HTERT RPE-1 (cell line): ENCODE measurements around the gene SMC1B.
"Not testable (repeated sequence)": the region's sequence is repeated elsewhere in the genome, so short reads cannot be mapped to it uniquely, and the experiment has no call there.

Source experiments
- in situ Hi-C: fragments of 300-500 bp; cut with MboI; formaldehyde crosslinking; loops from 4 replicates; pipeline ENCODE4 v1.14.3; 2020; ENCODE audit warnings: low sequenced_read_pairs

The SMC1B gene

DNA sequence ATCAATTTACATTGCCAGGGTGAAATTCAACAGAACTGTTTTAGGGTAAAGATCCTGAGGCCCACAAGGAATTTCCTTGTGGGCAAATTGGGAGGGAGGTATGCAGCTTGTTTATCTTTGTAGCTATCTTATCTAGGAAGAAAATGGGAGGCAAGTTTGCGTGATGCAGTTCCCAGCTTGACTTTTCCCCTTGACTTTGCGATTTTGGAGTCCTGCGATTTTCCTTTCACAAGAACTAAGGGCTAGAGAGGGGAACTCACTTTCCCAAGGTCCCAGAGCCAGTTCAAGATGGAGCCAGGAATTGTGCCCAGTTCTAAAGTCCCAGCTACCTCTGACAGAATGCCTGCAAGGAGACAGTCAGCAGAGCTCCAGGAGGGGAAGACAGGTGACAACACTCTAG, 30.8 kb upstream of the SMC1B start:
- in situ Hi-C loops, result no loop called here

DNA sequence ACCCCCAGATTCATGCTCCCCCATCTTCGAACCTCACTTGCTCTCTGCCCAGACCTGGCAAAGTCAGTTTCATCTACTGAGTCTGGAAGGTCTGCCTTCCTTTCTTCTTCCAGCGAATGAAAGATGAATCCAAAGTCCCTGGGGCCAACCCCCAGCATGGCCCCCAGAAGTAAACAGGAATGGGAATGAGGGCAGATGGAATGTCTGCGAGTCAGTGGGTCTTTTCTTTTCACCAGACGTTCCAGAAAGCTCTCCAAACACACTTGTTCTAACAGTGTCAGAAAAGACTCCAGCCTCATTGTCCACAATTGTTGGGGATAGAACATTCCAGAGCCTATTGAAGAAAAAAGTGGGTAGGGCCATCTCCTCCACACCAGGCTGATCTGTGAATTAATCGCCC, 28.7 kb upstream of the SMC1B start:
- in situ Hi-C loops, result no loop called here

DNA sequence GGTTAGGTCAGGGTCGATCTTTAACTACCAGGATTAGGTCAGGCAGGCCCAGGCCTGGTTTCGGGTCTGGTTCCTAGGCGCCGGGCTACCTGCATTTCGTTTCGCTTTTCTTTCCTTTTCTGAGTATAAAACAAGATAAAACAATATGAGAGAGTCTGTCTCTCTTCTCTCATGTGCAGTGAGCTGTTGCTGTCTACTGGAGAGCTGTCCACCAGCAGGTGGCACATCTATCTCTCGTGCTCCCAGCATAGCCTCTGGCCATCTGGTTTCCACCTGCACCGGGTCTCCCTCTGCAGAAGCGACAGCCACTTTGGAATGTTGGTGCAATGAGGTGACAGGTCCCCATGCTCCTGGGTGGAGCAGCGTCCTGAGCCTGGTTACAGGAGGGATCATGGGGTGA, 27.7 kb upstream of the SMC1B start:
- in situ Hi-C loops, result no loop called here

DNA sequence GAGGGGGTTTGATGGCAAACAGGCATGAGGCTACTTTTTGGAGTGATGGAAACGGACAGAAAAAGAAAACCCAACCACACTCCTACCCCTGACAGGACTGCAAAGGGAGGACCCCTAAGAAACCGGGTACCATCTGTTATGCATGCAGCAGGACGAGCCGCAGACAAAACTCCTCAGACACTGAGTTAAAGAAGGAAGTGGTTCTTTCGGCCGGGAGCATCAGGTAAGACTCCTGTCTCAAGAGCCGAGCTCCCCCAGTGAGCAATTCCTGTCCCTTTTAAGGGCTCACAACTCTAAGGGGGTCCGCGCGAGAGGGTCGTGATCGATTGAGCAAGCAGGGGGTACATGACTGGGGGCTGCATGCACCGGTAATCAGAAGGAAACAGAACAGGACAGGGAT, 27.3 kb upstream of the SMC1B start:
- in situ Hi-C loops, result not testable (repeated sequence)

DNA sequence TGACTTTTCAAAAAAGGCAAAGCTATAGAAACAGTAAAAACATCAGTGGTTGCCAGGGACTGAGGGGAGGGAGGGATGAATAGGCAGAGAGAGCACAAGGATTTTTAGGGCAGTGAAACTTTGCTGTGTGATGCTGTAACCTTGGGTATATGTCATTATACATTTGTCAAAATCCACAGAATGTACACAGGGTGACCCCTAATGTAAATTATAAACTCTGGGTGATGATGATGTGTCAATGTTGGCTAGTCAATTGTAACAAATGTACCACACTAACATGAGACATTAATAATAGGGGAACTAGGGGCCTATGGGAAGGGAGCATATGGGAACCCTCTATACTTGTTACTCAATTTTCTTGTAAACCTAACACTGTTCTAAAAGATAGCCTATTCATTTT, 24.9 kb upstream of the SMC1B start:
- in situ Hi-C loops, result no loop called here

DNA sequence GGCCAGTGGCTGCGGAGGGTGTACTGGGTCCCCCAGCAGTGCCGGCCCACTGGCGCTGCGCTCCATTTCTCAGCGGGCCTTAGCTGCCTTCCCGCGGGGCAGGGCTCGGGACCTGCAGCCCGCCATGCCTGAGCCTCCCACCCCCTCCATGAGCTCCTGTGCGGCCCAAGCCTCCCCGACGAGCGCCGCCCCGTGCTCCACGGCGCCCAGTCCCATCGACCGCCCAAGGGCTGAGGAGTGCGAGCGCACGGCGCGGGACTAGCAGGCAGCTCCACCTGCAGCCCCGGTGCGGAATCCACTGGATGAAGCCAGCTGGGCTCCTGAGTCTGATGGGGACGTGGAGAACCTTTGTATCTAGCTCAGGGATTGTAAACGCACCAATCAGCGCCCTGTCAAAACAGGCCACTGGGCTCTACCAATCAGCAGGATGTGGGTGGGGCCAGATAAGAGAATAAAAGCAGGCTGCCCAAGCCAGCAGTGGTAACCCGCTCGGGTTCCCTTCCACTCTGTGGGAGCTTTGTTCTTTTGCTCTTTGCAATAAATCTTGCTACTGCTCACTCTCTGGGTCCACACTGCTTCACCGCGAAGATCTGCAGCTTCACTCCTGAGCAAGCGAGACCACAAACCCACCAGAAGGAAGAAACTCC, 23.6 kb upstream of the SMC1B start:
- in situ Hi-C loops, result not testable (repeated sequence)

DNA sequence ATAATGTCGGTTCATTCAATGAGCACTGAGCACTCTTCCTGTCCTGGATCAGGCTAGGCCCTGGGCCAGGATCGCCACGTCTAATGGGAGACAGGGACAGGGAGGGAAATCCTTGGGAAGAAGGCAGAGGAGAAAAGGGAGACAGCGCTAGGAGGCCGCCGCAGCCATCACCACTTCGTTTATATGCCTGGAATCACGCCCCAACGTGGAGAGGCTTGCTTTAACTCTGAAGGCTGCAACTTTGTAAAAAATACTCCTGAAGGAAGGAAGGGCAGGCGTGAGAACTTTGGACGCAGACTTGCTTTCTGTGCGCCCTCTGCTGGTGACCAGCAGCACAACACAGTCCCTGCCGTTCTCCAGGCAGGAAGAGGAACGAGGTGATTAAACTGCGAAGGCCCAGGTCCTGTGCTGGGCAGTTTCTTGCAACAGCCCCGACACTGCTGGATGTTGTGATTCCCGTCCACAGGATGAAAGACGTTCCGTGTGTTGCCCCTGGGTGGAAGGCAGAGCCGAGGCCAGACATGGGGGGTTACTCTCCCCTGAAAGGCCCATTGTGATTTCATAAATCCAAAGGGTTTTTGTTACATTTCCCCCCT, 22.2 kb upstream of the SMC1B start:
- in situ Hi-C loops, result no loop called here

DNA sequence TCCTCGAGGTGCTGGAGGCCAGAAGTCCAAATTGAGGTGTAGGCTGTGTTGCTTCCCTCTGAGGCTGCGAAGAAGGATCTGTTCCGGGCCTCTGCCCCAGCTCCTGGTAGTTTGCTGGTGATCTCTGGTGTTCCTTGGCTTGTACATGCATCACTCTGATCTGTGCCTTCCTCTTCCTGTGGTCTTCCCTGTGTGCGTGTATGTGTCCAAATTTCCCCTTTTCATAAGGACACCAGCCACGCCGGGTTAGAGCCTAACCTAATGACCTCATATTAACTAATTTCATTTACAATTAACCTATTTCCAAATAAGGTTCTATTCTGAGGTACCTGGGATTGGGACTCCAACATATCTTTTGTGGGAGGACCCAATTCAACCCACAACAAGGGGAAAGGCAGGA, 21.6 kb upstream of the SMC1B start:
- in situ Hi-C loops, result no loop called here

DNA sequence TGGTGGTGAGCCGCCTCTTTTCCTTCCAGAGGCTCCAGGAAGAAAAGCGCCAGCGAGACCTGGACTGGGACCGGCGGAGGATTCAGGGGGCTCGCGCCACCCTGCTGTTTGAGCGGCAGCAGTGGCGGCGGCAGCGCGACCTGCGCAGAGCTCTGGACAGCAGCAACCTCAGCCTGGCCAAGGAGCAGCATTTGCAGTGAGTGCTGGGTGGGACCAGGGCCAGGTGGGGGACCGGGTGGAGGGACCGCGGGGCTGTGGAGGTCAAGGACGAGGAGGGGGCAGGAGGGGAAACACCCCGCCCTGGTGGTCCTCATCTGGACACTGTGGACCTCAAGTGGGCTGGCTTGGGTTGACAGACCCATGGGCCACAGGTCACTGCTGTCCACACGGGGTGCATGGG, 17.5 kb upstream of the SMC1B start:
- in situ Hi-C loops, result no loop called here

DNA sequence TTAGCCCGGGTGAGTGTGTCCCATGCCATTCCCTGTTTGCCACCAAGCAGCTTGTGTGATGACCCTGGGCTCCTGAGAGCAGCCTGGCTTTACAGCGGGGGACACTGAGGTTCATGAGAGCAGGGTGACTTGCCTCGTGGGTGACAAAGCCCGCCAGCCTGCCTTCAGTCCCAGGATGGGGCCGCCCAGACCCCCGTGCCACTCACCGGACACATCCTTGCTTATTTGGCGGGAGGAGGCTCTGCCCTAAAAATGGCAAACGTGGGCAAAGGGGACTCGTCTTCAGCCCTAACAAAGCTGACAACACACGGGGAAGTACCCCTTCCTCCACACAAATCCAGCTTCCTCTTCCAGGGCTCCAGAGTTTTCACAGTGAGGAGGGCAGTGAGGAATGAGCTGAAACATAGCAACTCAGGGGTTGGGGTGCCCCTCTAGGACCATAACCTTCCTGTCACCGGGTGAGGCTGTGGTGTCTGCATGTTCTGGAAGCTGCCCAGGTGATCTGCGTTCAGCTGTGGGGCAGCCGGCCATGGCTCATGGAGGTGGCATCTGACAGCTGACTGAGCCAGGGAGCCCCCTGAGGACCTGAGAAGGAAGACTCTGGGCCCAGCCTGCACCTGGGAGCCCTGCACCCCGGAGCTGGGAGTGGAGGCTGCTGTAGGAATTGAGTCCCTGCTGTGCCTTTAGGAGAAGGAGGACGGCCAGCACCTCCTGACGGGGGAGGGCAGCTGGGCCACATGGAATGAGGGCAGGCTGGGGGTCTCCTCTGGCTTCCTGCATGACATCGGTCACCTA, 16.8 kb upstream of the SMC1B start:
- in situ Hi-C loops, result no loop called here

DNA sequence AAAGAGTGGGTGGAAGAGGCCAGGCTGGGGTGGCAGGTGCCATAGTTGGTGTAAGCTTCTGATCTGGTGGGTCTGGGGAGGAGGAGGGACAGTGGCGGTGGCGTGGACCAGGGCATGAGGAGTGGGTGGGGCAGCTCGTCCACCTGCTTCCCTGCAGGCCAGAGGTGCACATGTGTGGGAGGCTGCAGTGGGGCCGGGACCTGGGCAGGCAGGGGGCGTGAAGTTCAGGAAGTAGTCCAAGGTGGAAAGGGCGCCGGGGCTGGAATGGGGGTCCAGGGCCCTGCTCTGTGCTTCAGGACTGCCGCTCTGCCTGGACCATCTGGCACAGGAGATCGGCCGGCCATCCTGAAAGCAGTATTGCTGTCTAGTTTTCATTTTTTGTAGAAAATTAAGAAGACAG, 16.0 kb upstream of the SMC1B start:
- in situ Hi-C loops, result no loop called here

DNA sequence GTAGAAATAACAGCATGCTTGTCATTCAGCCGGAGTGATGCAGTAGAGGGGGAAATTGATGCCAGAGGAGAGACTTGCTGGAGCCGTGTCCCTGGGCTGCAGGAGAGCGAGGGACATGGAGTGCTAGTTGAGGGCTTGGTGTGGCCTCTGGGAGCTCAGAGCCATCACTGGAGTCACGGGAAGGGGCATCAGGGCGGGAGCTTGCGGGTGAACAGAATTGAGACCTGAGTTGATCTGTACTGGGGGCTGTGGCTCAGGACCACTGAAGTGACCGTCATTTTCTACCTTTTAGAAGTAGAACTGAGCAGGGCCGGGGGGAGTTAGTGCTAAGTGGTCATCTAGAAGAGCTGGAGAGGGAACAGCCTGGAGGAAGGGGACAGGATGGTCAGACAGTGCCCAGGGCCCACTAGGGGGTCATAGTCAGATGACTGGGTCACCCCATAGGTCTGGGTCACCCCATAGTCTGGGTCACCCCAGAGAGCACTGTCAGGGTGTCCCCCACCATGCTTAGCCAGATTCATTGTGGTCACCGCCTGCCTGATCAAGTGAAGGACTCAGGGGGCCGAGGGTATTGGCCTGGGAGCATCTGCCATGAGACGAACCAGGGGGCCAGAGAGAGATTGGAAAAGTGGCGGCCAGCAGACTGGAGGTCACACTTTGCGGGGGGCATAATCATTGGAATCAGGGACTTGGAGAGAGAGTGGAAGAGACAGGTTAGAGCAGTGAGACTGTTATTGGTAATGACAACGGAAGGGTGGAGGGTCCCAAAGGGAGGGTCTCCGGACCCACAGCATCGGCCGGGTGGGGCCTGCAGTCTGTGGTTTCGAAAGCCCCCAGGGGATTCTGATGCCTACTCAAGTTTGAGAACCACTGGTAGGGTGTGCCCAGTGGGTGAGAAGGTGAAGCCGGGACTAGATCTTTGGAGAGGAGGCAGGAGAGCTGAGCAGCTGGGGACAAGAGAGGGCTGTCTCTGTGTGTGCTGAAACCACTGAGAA, 15.3 kb upstream of the SMC1B start:
- in situ Hi-C loops, result no loop called here

DNA sequence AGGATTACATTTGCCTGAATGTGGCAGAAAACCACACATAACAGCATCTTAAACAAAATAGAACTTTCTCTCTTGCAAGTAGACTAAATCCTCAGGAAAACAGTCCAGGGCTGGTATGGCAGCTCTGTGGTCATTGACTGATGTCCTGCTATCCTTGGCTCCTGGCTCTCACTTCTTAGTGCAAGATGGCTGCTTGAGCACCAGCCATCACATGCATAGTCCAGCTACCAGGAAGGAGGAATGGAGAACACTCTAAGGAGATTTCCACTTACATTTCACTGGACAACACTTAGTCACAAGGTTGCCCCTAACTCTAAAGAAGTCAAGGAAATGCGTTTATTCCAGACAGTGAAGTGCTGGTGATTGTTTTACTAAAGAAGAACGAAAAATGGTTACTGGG, 13.7 kb upstream of the SMC1B start:
- in situ Hi-C loops, result no loop called here

DNA sequence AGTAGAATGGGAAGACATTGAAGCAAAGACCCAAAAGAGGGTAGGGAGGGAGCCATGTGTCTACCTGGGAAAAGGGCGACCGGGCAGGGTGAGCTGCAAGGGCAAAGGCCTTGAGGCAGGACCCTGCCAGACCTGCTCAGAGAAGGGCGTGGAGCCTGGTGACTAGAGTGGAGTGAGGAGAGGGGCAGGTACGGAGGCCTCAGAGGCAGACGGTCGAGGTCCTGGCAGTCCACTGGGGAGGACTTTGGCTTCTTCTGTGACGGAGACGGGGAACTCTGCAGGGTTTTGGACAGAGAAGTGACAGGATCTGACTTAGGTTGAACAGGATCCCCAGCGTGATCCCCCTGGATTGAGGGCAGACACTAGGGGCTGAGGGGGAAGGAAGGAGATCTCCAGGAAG, 13.0 kb upstream of the SMC1B start:
- in situ Hi-C loops, result no loop called here

DNA sequence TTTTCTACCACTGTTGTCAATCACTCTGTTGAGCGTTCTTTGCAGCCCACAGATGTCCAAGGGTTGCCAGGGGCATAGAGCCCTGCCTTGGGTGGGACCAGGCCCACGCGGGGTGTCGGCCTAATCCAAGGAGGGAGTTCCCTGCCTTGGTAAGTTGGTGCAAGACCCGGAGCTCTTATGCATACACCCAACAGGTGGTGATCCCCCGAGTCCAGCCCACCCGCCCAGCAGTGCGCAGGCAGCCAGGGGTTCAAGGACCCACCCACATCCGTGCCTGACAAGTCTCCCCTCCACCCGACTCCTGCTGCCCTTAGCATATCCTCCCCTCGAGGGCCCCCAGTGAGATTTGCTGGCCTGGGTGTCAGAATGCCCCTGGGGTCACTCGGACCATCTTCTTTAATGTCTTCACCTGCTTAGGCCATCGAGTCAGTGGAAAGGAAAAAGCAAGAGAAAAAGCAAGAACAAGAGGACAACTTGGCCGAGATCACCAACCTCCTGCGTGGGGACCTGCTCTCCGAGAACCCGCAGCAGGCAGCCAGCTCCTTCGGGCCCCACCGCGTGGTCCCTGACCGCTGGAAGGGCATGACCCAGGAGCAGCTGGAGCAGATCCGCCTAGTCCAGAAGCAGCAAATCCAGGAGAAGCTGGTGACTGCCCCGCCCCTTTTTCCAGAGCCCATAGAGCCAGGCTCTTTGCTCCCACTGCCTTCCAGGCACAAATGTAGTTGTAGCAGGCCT, 12.3 kb upstream of the SMC1B start:
- in situ Hi-C loops, result no loop called here

DNA sequence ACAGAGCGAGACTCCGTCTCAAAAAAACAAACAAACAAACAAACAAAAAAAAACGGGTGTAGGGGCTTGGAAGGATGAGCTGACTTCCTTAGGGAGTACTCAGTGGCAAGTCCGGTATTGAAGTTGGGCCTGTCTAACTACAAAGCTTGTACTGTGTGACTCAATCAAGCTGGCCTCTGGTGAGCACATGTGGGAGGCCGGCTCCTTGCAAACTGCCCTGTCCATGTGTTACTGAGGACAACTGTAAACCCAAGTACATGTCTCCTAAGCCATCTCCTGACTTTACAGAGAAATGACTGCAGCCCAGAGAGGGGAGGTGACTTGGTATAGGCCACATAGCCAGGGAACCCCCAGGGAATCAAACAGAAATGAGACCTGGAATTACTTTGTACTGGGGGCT, 11.7 kb upstream of the SMC1B start:
- in situ Hi-C loops, result no loop called here

DNA sequence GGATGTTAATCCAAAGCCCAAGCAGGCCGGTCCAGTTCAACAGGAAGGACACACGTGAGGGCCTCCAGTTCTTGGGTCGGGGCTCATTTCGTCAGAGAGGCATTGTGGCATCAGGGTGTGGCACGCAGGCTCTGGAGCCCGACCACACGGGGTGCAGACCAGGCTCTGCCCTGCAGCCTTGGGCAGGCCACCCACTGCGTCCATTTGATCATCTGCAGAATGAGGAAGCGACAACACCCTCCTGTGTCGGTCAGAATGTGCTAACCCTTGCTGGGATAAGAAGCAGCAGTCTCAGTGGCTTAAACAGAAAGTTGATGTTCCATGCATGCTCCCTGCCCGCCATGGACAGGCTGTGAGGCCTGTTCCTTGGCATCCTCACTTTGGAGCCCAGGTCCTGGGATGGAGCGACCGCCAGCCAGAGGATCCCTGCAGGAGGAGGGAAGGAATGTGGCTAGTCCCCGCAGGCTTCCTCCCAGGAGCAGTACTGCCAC, 10.9 kb upstream of the SMC1B start:
- in situ Hi-C loops, result no loop called here

DNA sequence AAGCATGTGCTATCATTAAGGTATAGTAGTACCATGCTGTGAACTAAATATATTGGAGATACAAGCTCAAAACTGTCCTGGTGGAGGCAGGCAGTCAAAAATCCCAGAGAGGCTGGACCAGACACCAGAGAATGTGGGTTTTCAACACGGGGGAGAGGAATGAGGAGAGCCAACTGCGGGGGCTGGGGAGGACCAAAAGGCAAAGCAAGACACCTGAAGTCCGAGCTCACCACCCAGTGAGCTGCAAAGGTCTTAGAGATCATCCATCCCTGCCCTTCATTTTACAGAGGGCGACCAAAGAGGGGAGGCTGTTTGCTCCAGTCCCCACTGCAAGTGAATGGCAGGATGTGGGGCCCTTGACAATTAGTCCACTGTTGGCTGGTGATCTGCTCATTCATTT, 10.1 kb upstream of the SMC1B start:
- in situ Hi-C loops, result no loop called here

DNA sequence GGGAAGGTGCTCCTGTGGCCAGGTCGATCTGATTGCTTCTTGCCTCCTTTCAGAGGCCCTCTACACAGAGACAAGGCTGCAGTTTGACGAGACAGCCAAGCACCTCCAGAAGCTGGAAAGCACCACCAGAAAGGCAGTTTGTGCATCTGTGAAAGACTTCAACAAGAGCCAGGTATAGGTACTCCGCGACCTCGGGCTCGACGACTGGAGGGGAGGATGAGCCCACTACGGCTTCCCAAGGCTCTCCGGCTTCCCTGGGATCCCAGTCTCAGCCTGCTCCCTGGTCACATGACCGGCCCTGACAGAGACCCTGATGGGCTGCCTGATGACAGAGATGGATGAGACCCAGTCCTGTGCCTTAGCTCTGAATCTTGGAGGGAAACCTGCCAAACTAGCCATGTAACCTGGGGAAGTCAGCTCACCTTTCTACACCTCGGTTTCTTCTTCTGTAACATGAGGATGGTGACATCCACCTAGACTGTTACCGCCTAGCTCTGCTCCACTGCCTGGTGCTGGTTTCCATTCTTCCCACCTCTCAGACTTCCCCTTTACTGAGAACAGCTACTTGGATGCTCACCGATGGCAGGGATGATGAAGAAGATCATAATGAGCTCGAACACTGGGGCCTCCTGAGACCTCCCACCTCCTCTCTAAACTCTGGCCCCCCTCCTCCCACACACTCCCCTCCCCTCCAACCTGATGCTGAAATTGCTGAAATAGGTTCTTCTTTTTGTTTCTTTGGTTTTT, 9.0 kb upstream of the SMC1B start:
- in situ Hi-C loops, result no loop called here
